Measurements from ENCODE around the gene GSTM2.
"Not testable (repeated sequence)": the region's sequence is repeated elsewhere in the genome, so short reads cannot be mapped to it uniquely, and the experiment has no call there.

The GSTM2 gene

GRCh38 chr1:109644670-109645069 is 23.2 kb upstream of the GSTM2 start:
- DNase-seq (ENCODE audit: low read depth in 2 of 2), result no peak

- no peak for DNase-seq (ENCODE audit: low read depth in 2 of 2)
Observed at GRCh38 chr1:109649491-109649914, 18.4 kb upstream of the GSTM2 start.

GRCh38 chr1:109650609-109651008 is 17.2 kb upstream of the GSTM2 start:
- no peak for DNase-seq (ENCODE audit: low read depth in 2 of 2)

GRCh38 chr1:109652402-109652801 is 15.5 kb upstream of the GSTM2 start:
- DNase-seq (ENCODE audit: low read depth in 2 of 2), result no peak

- DNase-seq (ENCODE audit: low read depth in 2 of 2), result no peak
Observed at GRCh38 chr1:109653306-109653705, 14.6 kb upstream of the GSTM2 start.

- DNase-seq (ENCODE audit: low read depth in 2 of 2), result no peak
Observed at GRCh38 chr1:109654519-109654918, 13.3 kb upstream of the GSTM2 start.

- peak; percentile 62 to 74 for DNase-seq (ENCODE audit: low read depth in 2 of 2)
Observed at GRCh38 chr1:109655615-109656519, 12.0 kb upstream of the GSTM2 start, which contains the start of gene GSTM4. Gene GSTM4 (plus strand): TSS chr1:109656099. CDS start chr1:109656390, 291 bp downstream.

GRCh38 chr1:109657395-109657794 is 10.5 kb upstream of the GSTM2 start:
- DNase-seq (ENCODE audit: low read depth in 2 of 2), result no peak

- DNase-seq (ENCODE audit: low read depth in 2 of 2), result no peak
Observed at GRCh38 chr1:109657970-109658369, 9.9 kb upstream of the GSTM2 start.

- no peak for DNase-seq (ENCODE audit: low read depth in 2 of 2)
Observed at GRCh38 chr1:109658533-109659042, 9.3 kb upstream of the GSTM2 start.

GRCh38 chr1:109659145-109659544 is 8.7 kb upstream of the GSTM2 start:
- DNase-seq (ENCODE audit: low read depth in 2 of 2), result no peak

- no peak for DNase-seq (ENCODE audit: low read depth in 2 of 2)
Observed at GRCh38 chr1:109659997-109660690, 7.7 kb upstream of the GSTM2 start.

GRCh38 chr1:109660691-109661026 is 7.2 kb upstream of the GSTM2 start:
- DNase-seq (ENCODE audit: low read depth in 2 of 2), result not testable (repeated sequence)

GRCh38 chr1:109661391-109661790 is 6.5 kb upstream of the GSTM2 start:
- DNase-seq (ENCODE audit: low read depth in 2 of 2), result no peak

- DNase-seq (ENCODE audit: low read depth in 2 of 2), result no peak
Observed at GRCh38 chr1:109664671-109665070, 3.2 kb upstream of the GSTM2 start.

GRCh38 chr1:109668123-109668775 is 392 bp downstream of the GSTM2 start:
- no peak for DNase-seq (ENCODE audit: low read depth in 2 of 2)

- no peak for DNase-seq (ENCODE audit: low read depth in 2 of 2)
Observed at GRCh38 chr1:109669246-109669948, 1.5 kb downstream of the GSTM2 start.

GRCh38 chr1:109669949-109670302 is 2.1 kb downstream of the GSTM2 start:
- DNase-seq (ENCODE audit: low read depth in 2 of 2), result not testable (repeated sequence)

GRCh38 chr1:109671067-109671466 is 3.2 kb downstream of the GSTM2 start:
- no peak for DNase-seq (ENCODE audit: low read depth in 2 of 2)

GRCh38 chr1:109673861-109674260 is 6.0 kb downstream of the GSTM2 start:
- DNase-seq (ENCODE audit: low read depth in 2 of 2), result not testable (repeated sequence)

GRCh38 chr1:109676683-109677381 is 9.0 kb downstream of the GSTM2 start:
- not testable (repeated sequence) for DNase-seq (ENCODE audit: low read depth in 2 of 2)
